ENCODE results near the gene NPPB. TPM values are rescaled to one million over a fixed set of nuclear protein-coding genes. Genes with fewer than 3 reads are reported as not detected.

Gene NPPB
- total and polyA plus RNA-seq, 9 of the 15 experiments (the other 6 are each of a cell fraction or from before 2014, with no cell fraction given): not detected

GRCh38 chr1:11831945-11832725, 26.6 kb downstream of the NPPB start (continued):
- 0 out of 2 replicates have a peak, but pooled peaks have one; percentile 39 for TF ChIP-seq ESRRA (IDR thresholded peaks at IDR 0.05; ENCODE audit: borderline replicate concordance, low read depth)
- peak; percentile 70; the same call in 1 of the 2 replicates for TF ChIP-seq HDAC2 (IDR thresholded peaks at IDR 0.05)
- peak in 1 of 2 experiments; percentile 24; a peak in 1 of 4 replicates for TF ChIP-seq RCOR1 (IDR thresholded peaks at IDR 0.05; ENCODE audit: borderline replicate concordance in 1 of 2, low read depth in 2 of 2, low read length in 2 of 2)
- peak; percentile 89; the same call in 1 of the 2 replicates for TF ChIP-seq BCOR (IDR thresholded peaks at IDR 0.05)
- no peak for TF ChIP-seq REST (IDR thresholded peaks at IDR 0.05; ENCODE audit: borderline replicate concordance)
- no peak for TF ChIP-seq REST (CRISPR knock-in tag; IDR thresholded peaks at IDR 0.05; ENCODE audit: low read depth)
- TF ChIP-seq RFX5 (IDR thresholded peaks at IDR 0.05; ENCODE audit: low read depth, low read length): no peak
- TF ChIP-seq HDAC1 (IDR thresholded peaks at IDR 0.05): 0 out of 4 replicates have a peak, but pooled peaks of 1 of the 2 experiments have one; percentile 10
- no peak for TF ChIP-seq BCL6 (CRISPR knock-in tag; IDR thresholded peaks at IDR 0.05)
- 0 out of 2 replicates have a peak, but pooled peaks have one; percentile 18 for TF ChIP-seq CTBP1 (IDR thresholded peaks at IDR 0.05; ENCODE audit: borderline replicate concordance)
- no peak for TF ChIP-seq MAFK (IDR thresholded peaks at IDR 0.05; ENCODE audit: low read length)

All from K562 (cell line).